Osteoblast (primary cell): ENCODE measurements around the gene TRIM43B. TPM values are rescaled to one million over a fixed set of nuclear protein-coding genes. Genes with fewer than 3 reads are reported as not detected.
A peak's percentile ranks its signal among the peaks of the same experiment; 100 is the strongest.
"Not testable (repeated sequence)": the region's sequence is repeated elsewhere in the genome, so short reads cannot be mapped to it uniquely, and the experiment has no call there.

Experiments used
- DNase-seq: peaks from one replicate; pipeline ENCODE4 v3.0.0; 2011; ENCODE audit warnings: low spot score, mixed read lengths; ENCODE audit not compliant: insufficient read length; ENCODE audit errors: missing footprints
- H2AFZ ChIP-seq: 2 replicates; pipeline ENCODE4 v1.6.0; 2011; ENCODE audit warnings: mild to moderate bottlenecking, low read length
- H3K27ac ChIP-seq: 2 replicates; pipeline ENCODE4 v1.5.1; 2011; ENCODE audit warnings: mild to moderate bottlenecking, low read depth, low read length, moderate library complexity
- H3K27me3 ChIP-seq: 2 replicates; pipeline ENCODE4 v1.6.0; 2012; ENCODE audit warnings: mild to moderate bottlenecking, control low read depth, inconsistent platforms, low read length, moderate library complexity; ENCODE audit not compliant: insufficient read depth
- H3K36me3 ChIP-seq: 2 replicates; pipeline ENCODE4 v1.5.1; 2011; ENCODE audit warnings: mild to moderate bottlenecking, low read length, control low read depth, moderate library complexity; ENCODE audit not compliant: insufficient read depth
- H3K4me1 ChIP-seq: 2 replicates; pipeline ENCODE4 v1.5.1; 2011; ENCODE audit warnings: mild to moderate bottlenecking, low read length, control low read depth, moderate library complexity; ENCODE audit not compliant: insufficient read depth
- H3K4me2 ChIP-seq: 2 replicates; pipeline ENCODE4 v1.6.0; 2011; ENCODE audit warnings: mild to moderate bottlenecking, low read length; ENCODE audit not compliant: insufficient read depth
- H3K4me3 ChIP-seq: fragments of 200-600 bp; sonication (generic); 3 replicates; pipeline ENCODE4 v1.5.1; 2012; ENCODE audit warnings: mild to moderate bottlenecking, low read length, inconsistent platforms; ENCODE audit not compliant: insufficient read depth
- H3K79me2 ChIP-seq: 2 replicates; pipeline ENCODE4 v1.6.0; 2012; ENCODE audit warnings: mild to moderate bottlenecking, low read length, control low read depth, inconsistent platforms; ENCODE audit not compliant: insufficient read depth
- H3K9me3 ChIP-seq: 2 replicates; pipeline ENCODE4 v1.5.1; 2011; ENCODE audit warnings: low read depth, low read length, control low read depth
- H4K20me1 ChIP-seq: 2 replicates; pipeline ENCODE4 v1.6.0; 2012; ENCODE audit warnings: mild to moderate bottlenecking, low read length, control low read depth; ENCODE audit not compliant: insufficient read depth
- CTCF ChIP-seq: IDR thresholded peaks from 2 replicates; pipeline ENCODE4 v1.5.1; 2011; ENCODE audit warnings: mild to moderate bottlenecking, low read depth, low read length, moderate library complexity; ENCODE audit errors: extremely low read depth
- total RNA-seq: library from RNA; depleted of rRNA; stranded (reverse); fragments of >200 nt; gene quantifications from 2 replicates; pipeline ENCODE4 v1.2.3, GENCODE V29; 2012

TRIM43B gene
- 0.36 TPM in 1 of 2 replicates, not detected in the other for total RNA-seq

- H3K4me3 ChIP-seq, H3K9me3 ChIP-seq, H3K4me2 ChIP-seq, H4K20me1 ChIP-seq, H3K4me1 ChIP-seq, H3K27ac ChIP-seq, H2AFZ ChIP-seq, H3K79me2 ChIP-seq, H3K36me3 ChIP-seq, H3K27me3 ChIP-seq, DNase-seq: not testable (repeated sequence)
Observed at GRCh38 chr2:95484654-95485053, at the start of gene TRIM43B. TRIM43B (minus strand) TSS chr2:95484754; CDS start chr2:95482714, 2,040 bp downstream.

GRCh38 chr2:95531254-95531771 lies 46.8 kb upstream of the TRIM43B start:
- H3K27ac ChIP-seq: no peak overlapping the region
- H4K20me1 ChIP-seq: peaks cover 26% of the 10 kb centered on the region
- H3K9me3 ChIP-seq: no peaks in the 10 kb centered on the region
- H3K4me1 ChIP-seq: peaks cover 5% of the 10 kb centered on the region
- H2AFZ ChIP-seq: no peak overlapping the region
- peaks cover 7% of the 10 kb centered on the region for H3K79me2 ChIP-seq
- H3K4me3 ChIP-seq: no peak overlapping the region
- H3K4me2 ChIP-seq: no peak overlapping the region
- H3K36me3 ChIP-seq: peaks cover 7% of the 10 kb centered on the region
- TF ChIP-seq CTCF: no peak
- H3K27me3 ChIP-seq: peaks cover 13% of the 10 kb centered on the region
- no peak for DNase-seq

GRCh38 chr2:95530734-95531133 lies 46.2 kb upstream of the TRIM43B start:
- TF ChIP-seq CTCF: no peak
- Histone ChIP-seq H2AFZ (no peak overlapping the region), H3K27me3 (peaks cover 7% of the 10 kb centered on the region), H3K9me3 (no peaks in the 10 kb centered on the region), H3K27ac (no peak overlapping the region), H3K79me2 (peaks cover 7% of the 10 kb centered on the region), H3K4me3 (no peak overlapping the region), H3K36me3 (peaks cover 7% of the 10 kb centered on the region), H3K4me2 (no peak overlapping the region), H4K20me1 (peaks cover 26% of the 10 kb centered on the region), H3K4me1 (peaks cover 8% of the 10 kb centered on the region)
- peak; percentile 91 for DNase-seq

GRCh38 chr2:95526360-95527341 lies 42.1 kb upstream of the TRIM43B start:
- Histone ChIP-seq H3K27ac (no peak overlapping the region), H3K4me1 (peaks cover 8% of the 10 kb centered on the region), H3K36me3 (peaks cover 5% of the 10 kb centered on the region), H3K27me3 (no peaks in the 10 kb centered on the region), H3K79me2 (peaks cover 5% of the 10 kb centered on the region), H3K4me3 (peak overlapping the region; percentile 83), H3K4me2 (peak overlapping the region; percentile 86), H2AFZ (peak overlapping the region; percentile 88), H4K20me1 (peaks cover 9% of the 10 kb centered on the region), H3K9me3 (no peaks in the 10 kb centered on the region)
- peak; percentile 94 for DNase-seq
- TF ChIP-seq CTCF: peak; percentile 26
